HG03565 (cell line): ENCODE measurements around the gene CD300LF.

Experiments used
- ATAC-seq: cut with Tn5 transposase; IDR thresholded peaks from one replicate; pipeline ENCODE4 v1.9.1; 2021; ENCODE audit warnings: mild to moderate bottlenecking, moderate library complexity; ENCODE audit not compliant: unreplicated experiment

Gene CD300LF

DNA sequence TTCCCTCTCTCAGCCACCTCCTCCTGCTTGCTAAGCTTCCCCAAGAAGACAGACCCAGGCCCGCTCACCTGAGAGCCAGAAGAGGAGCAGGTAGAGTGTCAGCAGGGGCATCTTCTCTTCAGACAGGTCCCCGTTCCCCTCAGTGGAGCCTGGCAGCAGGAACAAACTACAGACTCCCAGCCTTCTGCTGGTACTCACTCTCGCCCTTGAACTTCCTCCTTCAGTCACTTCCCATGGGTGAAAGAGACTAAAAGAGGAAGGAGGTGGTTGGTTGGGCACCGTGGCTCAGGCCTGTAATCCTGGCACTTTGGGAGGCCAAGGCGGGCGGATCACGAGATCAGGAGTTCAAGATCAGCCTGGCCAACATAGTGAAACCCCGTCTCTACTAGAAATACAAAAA, at the start of gene CD300LF:
Gene CD300LF (minus strand): TSS at position 168 of the 400 bp plus-strand sequence. CDS start 57 bp downstream, at position 111.
- no peak for ATAC-seq

- no peak for ATAC-seq
Measured at GRCh38 chr17:74761931-74762330, 49.2 kb upstream of the CD300LF start.

DNA sequence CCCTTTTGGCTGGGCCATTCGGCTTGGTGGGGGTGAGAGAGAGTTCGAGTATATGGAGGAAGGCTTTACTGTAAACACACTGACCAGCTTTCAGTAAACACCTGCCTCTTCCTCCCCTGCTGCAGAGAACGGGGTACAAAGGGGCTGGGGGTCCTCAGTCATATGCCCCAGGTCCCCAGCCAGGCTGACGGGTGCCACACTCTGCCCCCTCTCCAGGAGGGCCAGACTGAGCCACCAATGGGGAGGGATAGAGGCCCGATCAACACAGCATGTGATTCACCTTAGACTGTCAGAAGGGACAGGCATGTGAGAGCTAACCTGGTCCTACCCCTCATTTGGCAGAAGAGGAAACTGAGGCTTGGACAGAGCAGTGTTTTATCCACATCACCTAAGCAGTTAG, 48.7 kb upstream of the CD300LF start:
- ATAC-seq: no peak

DNA sequence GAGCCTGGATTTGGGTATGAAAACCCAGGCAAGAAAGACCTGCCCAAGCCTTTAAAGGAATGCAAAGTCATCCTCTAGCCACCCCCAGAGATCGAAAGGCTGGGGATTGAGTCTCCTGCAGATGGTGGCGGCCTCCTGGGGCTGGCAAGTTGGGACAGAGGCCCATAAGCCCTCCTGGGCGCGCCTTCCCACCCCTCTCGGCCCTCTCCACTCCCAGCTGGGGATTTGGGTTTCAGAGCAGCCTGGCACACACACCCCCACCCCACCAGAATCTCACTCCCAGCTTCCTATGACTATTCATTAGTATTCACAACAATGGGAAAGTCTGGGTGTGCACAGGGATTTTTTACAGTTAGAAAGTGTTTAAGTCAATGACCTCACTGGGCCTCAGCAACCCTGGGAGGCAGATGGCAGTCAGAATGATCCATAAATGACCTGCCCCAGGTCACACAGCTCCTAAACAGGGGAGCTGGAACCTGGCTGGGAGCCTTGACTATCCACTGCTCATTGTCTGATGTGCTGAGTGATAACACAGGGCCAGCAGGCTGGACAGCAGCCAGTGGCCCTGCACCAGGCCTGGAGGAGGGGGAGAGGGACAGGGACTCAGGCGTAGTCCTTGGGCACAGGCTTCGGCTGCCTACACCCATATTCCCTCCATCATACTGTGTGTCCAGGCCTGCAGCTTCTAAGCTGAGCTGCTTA, 47.8 kb upstream of the CD300LF start:
- no peak for ATAC-seq

- no peak for ATAC-seq
Measured at GRCh38 chr17:74759941-74760340, 47.2 kb upstream of the CD300LF start.

DNA sequence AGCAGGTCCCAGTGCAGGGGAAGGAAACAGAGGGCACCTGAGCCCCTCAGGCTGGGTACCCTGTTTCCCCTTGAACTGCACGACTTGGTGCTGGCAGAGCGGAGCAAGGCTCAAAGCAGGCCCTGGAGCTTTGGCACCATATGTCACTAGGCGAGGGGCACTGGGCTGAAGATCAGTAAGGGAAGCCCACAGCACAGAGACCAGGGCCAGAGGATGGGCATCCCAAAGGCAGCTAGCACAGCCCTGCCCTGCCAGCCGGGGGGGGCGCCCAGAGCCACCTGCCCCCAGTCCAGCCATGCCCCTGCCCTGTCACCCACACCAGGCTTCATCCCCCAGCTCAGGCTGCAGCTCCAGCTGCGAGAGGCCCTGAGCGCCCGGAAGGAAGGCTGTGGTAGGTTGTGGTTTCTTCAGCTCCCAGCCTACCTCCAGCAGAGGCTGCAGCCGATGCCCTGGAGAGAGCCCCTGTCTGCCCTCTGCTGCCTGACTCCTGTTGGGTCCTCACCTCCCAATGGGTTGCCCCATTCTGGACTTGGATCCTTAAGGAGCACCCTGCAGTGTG, 46.6 kb upstream of the CD300LF start:
- ATAC-seq: no peak

GRCh38 chr17:74758848-74759168, 46.1 kb upstream of the CD300LF start:
- ATAC-seq: no peak

- no peak for ATAC-seq
Measured at GRCh38 chr17:74757931-74758847, 45.5 kb upstream of the CD300LF start.

- no peak for ATAC-seq
Measured at GRCh38 chr17:74757502-74757901, 44.8 kb upstream of the CD300LF start.

- ATAC-seq: no peak
Measured at GRCh38 chr17:74756891-74757290, 44.2 kb upstream of the CD300LF start.

DNA sequence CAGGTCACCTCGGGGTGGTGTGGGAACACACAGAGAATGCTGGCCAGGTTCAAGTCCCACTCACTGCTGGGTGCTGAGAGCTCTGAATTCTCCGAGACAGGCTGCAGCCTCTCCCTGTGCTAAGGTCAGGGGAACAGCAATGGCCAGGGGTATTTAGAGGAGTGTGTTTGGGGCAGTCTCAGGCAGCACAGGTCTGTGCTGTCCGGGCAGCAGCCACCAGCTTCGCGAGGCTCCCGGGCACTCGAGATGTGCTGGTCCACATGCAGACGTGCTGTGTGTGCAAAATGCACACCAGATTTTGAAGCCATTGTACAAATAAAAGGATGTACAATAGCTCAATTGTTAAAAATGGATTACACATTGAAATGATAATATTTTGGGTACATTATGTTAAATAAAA, 42.8 kb upstream of the CD300LF start:
- no peak for ATAC-seq

DNA sequence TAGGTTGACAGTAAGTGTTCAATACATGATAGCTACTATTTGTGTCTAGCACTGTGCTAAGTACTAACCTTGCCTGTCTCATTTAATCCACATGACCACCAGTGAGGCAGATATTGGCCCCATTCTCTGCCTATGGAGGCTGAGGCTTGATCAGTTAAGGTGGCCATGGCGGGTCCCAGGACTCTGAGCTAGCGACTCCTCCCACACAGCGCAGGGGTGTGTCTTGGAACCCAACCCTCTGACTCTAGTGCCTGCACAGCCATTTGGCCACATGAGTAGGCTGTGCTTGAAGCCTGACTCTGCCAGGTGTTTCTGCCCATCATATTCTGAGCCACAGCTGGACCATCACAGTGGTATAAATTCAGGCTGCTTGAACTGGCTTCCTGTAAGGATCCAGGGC, 42.1 kb upstream of the CD300LF start:
- ATAC-seq: no peak

DNA sequence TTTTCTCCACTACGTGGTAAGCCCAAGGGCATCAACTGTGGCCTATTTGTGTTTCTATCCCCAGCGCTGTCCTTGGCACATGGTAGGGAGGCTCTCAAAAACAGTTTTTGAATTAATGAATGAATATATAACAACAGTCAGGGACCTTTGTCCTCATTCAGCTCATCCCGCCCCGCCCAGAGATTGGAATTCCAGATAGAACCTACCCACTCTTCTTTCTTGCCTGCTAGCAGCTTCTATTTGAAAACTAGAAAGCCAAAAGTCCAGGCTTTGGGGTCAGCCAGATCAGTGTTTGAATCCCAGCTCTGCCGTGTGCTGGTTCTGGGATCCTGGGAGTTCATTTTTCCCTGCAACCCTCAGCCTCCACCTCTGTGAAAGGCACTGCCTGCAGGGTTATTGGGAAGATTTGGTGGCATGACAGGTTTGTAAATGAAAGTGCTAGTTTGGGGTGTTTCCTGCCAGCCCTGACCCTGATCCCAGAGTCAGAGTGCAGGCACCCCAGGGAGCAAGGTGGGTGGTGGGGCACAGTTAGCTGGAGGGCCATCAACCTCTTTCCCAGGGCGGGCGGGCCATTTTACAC, 40.2 kb upstream of the CD300LF start:
- ATAC-seq: no peak

GRCh38 chr17:74752415-74752814, 39.7 kb upstream of the CD300LF start:
- ATAC-seq: no peak

- ATAC-seq: no peak
Measured at GRCh38 chr17:74750327-74751069, 37.8 kb upstream of the CD300LF start.

GRCh38 chr17:74750039-74750326, 37.3 kb upstream of the CD300LF start:
- no peak for ATAC-seq

- no peak for ATAC-seq
Measured at GRCh38 chr17:74749279-74750038, 36.7 kb upstream of the CD300LF start.

- ATAC-seq: peak; percentile 5
Measured at GRCh38 chr17:74748529-74749278, 36.0 kb upstream of the CD300LF start, which contains the start of gene NHERF1. Gene NHERF1, plus strand, starts transcription at chr17:74748628. Its CDS starts 219 bp downstream, at chr17:74748847.

- ATAC-seq: peak; percentile 78
Measured at GRCh38 chr17:74748279-74748528, 35.5 kb upstream of the CD300LF start.

GRCh38 chr17:74746922-74747321, 34.2 kb upstream of the CD300LF start:
- ATAC-seq: no peak
